ENCODE measurements around the gene RCOR1.

Gene RCOR1

GRCh38 chr14:102629011-102629444 lies 36.6 kb downstream of the RCOR1 start:
- Histone ChIP-seq H2AFZ (ENCODE audit: low read depth) (no peak overlapping the region), H3K4me1 (ENCODE audit: low read depth, poor library complexity, severe bottlenecking) (peaks cover 13% of the 10 kb centered on the region), H3K27me3 (ENCODE audit: insufficient read depth, low read depth) (no peaks in the 10 kb centered on the region), H3K27ac (no peak overlapping the region), H3K4me2 (no peak overlapping the region), H3K36me3 (ENCODE audit: insufficient read depth) (no peaks in the 10 kb centered on the region), H3K4me3 (IDR thresholded peaks at IDR 0.05; ENCODE audit: insufficient read depth, low read depth, low read length) (no peak overlapping the region), H3K9ac (no peak overlapping the region), H3K79me2 (ENCODE audit: insufficient read depth, low read depth) (0 out of 2 replicates have a peak, but pooled peaks cover 8% of the 10 kb centered on the region), H4K20me1 (ENCODE audit: insufficient read depth) (no peaks in the 10 kb centered on the region)
- no peak for TF ChIP-seq CTCF (conservative IDR thresholded peaks at IDR 0.05; ENCODE audit: low read depth, low read length)

- Histone ChIP-seq H3K4me1 (ENCODE audit: low read depth, poor library complexity, severe bottlenecking) (peaks cover 13% of the 10 kb centered on the region), H3K4me3 (IDR thresholded peaks at IDR 0.05; ENCODE audit: insufficient read depth, low read depth, low read length) (no peak overlapping the region), H3K27ac (no peak overlapping the region), H3K4me2 (0 out of 2 replicates have a peak overlapping the region, but pooled peaks have one; percentile 12), H3K27me3 (ENCODE audit: insufficient read depth, low read depth) (no peaks in the 10 kb centered on the region), H3K36me3 (ENCODE audit: insufficient read depth) (no peaks in the 10 kb centered on the region), H4K20me1 (ENCODE audit: insufficient read depth) (no peaks in the 10 kb centered on the region), H3K79me2 (ENCODE audit: insufficient read depth, low read depth) (0 out of 2 replicates have a peak, but pooled peaks cover 8% of the 10 kb centered on the region), H2AFZ (ENCODE audit: low read depth) (no peak overlapping the region), H3K9ac (no peak overlapping the region)
- TF ChIP-seq CTCF (conservative IDR thresholded peaks at IDR 0.05; ENCODE audit: low read depth, low read length) = no peak
Measured at GRCh38 chr14:102629808-102630350, 37.4 kb downstream of the RCOR1 start.

GRCh38 chr14:102630405-102630804 lies 38.0 kb downstream of the RCOR1 start:
- peaks cover 13% of the 10 kb centered on the region for H3K4me1 ChIP-seq (ENCODE audit: low read depth, poor library complexity, severe bottlenecking)
- H3K27ac ChIP-seq = no peak overlapping the region
- no peak for TF ChIP-seq CTCF (conservative IDR thresholded peaks at IDR 0.05; ENCODE audit: low read depth, low read length)
- no peaks in the 10 kb centered on the region for H3K27me3 ChIP-seq (ENCODE audit: insufficient read depth, low read depth)
- H3K36me3 ChIP-seq (ENCODE audit: insufficient read depth) = no peaks in the 10 kb centered on the region
- H2AFZ ChIP-seq (ENCODE audit: low read depth) = no peak overlapping the region
- no peak overlapping the region for H3K9ac ChIP-seq
- no peaks in the 10 kb centered on the region for H4K20me1 ChIP-seq (ENCODE audit: insufficient read depth)
- H3K4me2 ChIP-seq = no peak overlapping the region
- no peak overlapping the region for H3K4me3 ChIP-seq (IDR thresholded peaks at IDR 0.05; ENCODE audit: insufficient read depth, low read depth, low read length)
- H3K79me2 ChIP-seq (ENCODE audit: insufficient read depth, low read depth) = 0 out of 2 replicates have a peak, but pooled peaks cover 8% of the 10 kb centered on the region

GRCh38 chr14:102630881-102631280 lies 38.4 kb downstream of the RCOR1 start:
- Histone ChIP-seq H3K27ac (no peak overlapping the region), H3K4me2 (no peak overlapping the region)

More at GRCh38 chr14:102630881-102631280, 38.4 kb downstream of the RCOR1 start:
- Histone ChIP-seq H3K4me3 (IDR thresholded peaks at IDR 0.05; ENCODE audit: insufficient read depth, low read depth, low read length) (no peak overlapping the region), H4K20me1 (ENCODE audit: insufficient read depth) (no peaks in the 10 kb centered on the region), H3K79me2 (ENCODE audit: insufficient read depth, low read depth) (0 out of 2 replicates have a peak, but pooled peaks cover 8% of the 10 kb centered on the region), H3K9ac (no peak overlapping the region), H3K36me3 (ENCODE audit: insufficient read depth) (no peaks in the 10 kb centered on the region), H3K27me3 (ENCODE audit: insufficient read depth, low read depth) (no peaks in the 10 kb centered on the region), H3K4me1 (ENCODE audit: low read depth, poor library complexity, severe bottlenecking) (peaks cover 13% of the 10 kb centered on the region), H2AFZ (ENCODE audit: low read depth) (no peak overlapping the region)
- TF ChIP-seq CTCF (conservative IDR thresholded peaks at IDR 0.05; ENCODE audit: low read depth, low read length) = no peak

Measured in KMS-11 (cell line).